UCSD-AML1 (cell line): ENCODE results near the gene MYH15.

Experiments used
- DNase-seq: peaks from one replicate; lab custom pipeline; 2025; ENCODE audit not compliant: unreplicated experiment; lab: John Stamatoyannopoulos, UW

Gene MYH15

GRCh38 chr3:108473711-108474110 is 36.7 kb downstream of the MYH15 start:
- DNase-seq = no peak

DNA sequence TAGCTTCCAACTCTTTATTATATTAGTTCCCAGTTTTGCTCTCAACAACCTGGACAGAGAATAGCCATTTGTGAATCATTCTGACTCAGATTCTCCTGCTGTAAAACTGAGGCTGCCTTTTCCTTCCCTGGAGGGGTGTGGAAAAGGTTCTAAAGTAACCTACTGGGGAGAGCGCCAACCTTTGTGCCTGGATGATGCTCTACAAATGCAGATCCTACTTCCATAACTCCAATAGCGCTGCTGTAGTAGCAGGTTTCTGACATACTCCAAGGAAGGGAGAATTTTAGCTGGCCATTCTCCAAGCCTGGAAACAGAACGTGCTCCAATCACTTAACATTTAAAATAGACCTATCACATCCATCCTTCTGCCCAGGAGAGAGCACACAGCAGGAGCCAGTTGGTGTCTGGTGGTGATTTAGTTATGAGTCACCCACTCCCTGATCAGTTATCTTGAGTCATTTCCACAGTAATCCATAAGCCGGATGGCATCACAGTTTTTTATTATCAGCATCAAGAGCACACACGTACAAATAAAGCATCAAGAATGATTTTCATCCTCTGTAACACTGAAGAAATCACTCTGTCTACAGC is 38.3 kb downstream of the MYH15 start:
- DNase-seq = no peak

GRCh38 chr3:108471426-108471825 is 39.0 kb downstream of the MYH15 start:
- DNase-seq = no peak

- DNase-seq = no peak
Observed at GRCh38 chr3:108469126-108469525, 41.3 kb downstream of the MYH15 start.

DNA sequence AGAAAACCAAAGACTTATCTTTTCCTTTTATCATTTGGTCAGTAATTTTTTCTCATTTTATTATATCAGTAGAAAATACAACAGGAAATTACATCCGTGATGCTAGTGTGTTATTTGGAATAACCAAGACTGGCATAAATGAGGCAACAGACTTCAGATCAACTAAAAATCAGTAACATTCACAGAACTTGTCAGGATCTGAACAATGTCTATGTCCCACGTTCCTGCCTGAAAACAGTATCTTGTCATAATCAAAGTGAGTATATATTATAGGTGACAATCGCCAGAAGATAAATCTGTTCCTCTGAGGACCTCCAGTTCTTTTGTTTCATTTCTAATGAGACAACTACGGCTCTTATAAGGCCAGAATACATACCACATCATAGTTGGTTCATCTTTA is 41.8 kb downstream of the MYH15 start:
- no peak for DNase-seq

- DNase-seq = no peak
Observed at GRCh38 chr3:108462899-108463298, 47.5 kb downstream of the MYH15 start.

DNA sequence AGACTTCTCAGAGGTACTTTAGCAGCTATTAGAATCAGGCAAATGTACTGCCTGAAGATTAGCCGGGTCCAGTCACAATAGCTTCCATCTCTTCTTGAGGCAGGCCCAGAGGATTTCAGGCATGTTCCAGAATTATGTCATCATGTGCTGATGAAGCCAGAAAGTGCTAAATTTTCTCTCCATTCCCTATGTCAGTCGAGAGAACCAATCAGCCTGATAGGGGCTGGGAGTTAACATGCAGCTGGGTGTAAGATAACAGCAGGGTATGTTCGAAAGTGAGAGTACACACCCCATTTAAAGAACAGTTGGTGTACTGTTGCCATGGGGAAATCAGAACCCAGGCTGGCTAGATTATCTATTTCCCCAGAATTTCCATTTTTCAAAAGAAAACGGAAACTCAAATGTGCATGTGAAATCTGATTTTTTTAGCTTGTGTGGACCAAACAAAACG is 48.7 kb downstream of the MYH15 start:
- DNase-seq = no peak

DNA sequence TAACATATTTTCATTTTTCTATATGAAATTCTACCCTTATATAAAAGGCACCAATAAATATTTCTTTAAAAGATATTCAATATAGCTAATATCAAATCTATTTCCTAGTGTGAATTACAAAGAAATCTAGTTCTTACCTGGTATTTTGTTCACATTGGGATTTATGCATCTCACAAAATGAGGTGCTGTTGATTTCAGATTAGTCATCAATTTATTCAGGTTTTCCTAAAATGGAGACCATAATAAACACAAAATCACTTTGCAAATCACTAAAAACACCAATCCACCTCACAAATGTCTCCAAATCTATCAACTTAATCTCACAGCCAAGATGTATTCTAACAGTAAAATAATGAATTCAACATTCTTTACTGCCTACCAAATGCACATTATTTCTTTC is 51.2 kb downstream of the MYH15 start:
- no peak for DNase-seq

- no peak for DNase-seq
Observed at GRCh38 chr3:108455212-108455705, 55.1 kb downstream of the MYH15 start.

- no peak for DNase-seq
Observed at GRCh38 chr3:108453565-108453964, 56.8 kb downstream of the MYH15 start.

GRCh38 chr3:108450444-108450843 is 60.0 kb downstream of the MYH15 start:
- DNase-seq = no peak

- no peak for DNase-seq
Observed at GRCh38 chr3:108448593-108448992, 61.8 kb downstream of the MYH15 start.

- no peak for DNase-seq
Observed at GRCh38 chr3:108447096-108447847, 63.1 kb downstream of the MYH15 start.

DNA sequence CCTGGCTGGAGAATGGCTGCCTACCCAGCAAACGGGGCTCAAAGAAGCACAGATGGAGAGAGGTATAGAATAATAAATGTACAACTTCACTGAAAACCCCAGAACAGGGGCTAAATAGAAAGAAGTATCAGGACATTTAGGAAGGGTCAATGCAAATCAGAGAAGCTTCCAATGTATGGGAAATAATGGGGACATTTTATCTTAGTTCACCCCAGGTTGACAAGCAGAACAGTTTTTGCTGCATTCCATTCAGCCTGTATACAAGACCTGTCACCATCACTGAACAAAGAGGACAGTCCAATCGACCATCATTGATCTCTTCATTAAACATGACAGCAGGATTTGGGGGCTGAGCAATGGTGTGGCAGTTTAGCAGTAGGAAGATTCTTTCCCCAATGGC is 68.1 kb downstream of the MYH15 start:
- no peak for DNase-seq

DNA sequence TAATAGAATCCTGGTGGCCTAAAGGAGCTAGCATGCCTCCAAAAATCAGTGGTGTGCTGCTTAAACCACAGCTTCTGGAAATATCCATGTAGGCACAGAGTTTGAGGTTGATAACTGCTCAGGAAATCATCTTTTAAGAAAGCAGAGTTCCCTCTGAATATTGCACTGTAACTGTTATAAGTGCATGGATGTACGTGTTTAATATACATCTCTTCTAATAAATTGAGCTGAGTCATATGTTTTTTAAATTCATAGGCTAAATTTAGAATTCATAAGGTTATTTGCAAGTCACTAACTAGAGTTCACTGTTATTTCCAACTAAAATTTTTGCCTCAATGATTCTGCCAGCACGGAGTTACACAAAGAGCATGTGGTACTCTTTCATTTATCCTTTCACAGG is 68.9 kb downstream of the MYH15 start:
- no peak for DNase-seq

GRCh38 chr3:108441071-108441507 is 69.3 kb downstream of the MYH15 start:
- no peak for DNase-seq

DNA sequence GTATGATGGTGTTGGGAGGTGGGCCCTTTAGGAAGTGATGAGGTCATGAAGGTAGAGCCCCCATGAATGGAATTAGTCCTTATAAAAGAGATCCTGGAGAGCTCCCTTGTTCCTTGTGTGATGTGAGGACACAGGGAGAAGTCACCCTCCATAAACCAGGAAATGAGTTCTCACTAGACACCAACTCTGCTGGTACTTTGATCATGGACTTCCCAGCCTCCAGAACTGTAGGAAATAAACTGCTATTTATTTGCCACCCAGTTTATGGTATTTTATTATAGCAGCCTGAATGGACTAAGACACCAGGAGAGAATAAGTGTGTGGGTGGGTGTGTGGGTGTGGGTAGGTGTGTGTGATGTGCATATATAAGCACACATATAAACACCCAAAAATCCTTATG is 71.9 kb downstream of the MYH15 start:
- no peak for DNase-seq

- DNase-seq = no peak
Observed at GRCh38 chr3:108437439-108437838, 73.0 kb downstream of the MYH15 start.

DNA sequence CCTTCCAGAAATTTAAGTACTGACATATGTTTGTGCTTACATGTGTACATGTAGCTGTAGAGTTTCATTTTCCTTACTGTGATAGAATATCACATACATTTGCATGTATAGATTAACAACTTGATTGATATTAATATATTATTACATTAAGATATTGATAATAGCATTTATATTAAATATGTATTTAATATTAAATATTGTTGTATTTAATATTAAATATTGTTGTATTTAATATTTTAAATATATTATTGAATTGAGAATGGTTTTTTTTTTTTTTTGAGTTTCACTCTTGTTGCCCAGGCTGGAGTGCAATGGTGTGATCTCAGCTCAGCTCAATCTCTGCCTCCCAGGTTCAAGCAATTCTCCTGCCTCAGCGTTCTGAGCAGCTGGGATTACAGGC is 76.5 kb downstream of the MYH15 start:
- no peak for DNase-seq

- no peak for DNase-seq
Observed at GRCh38 chr3:108432431-108432830, 78.0 kb downstream of the MYH15 start.

GRCh38 chr3:108430540-108430939 is 79.9 kb downstream of the MYH15 start:
- no peak for DNase-seq

- no peak for DNase-seq
Observed at GRCh38 chr3:108428586-108428985, 81.8 kb downstream of the MYH15 start.

GRCh38 chr3:108420926-108421325 is 89.5 kb downstream of the MYH15 start:
- no peak for DNase-seq
